Colonic mucosa (tissue), 4 donors: ENCODE data around the gene INO80C. TPM values are rescaled to one million over a fixed set of nuclear protein-coding genes. Genes with fewer than 3 reads are reported as not detected.
A peak's percentile ranks its signal among the peaks of the same experiment; 100 is the strongest.
"Not testable (repeated sequence)": the region's sequence is repeated elsewhere in the genome, so short reads cannot be mapped to it uniquely, and the experiment has no call there.

ENCODE experiments used
- DNase-seq: peaks from one replicate; pipeline ENCODE4 v3.0.0-alpha.2; 2020
- H3K27ac ChIP-seq: fragments of 200-600 bp; one replicate; pipeline ENCODE4 v1.8.0; 2021
- H3K27me3 ChIP-seq: fragments of 200-600 bp; one replicate; pipeline ENCODE4 v1.8.0; 2021
- H3K36me3 ChIP-seq: fragments of 200-600 bp; one replicate; pipeline ENCODE4 v1.8.0; 2021
- H3K4me1 ChIP-seq: fragments of 200-600 bp; one replicate; pipeline ENCODE4 v1.8.0; 2021; ENCODE audit warnings: mild to moderate bottlenecking
- H3K4me3 ChIP-seq: fragments of 200-600 bp; one replicate; pipeline ENCODE4 v1.8.0; 2021
- H3K9ac ChIP-seq, 2 donors: one replicate each; pipeline ENCODE4 v1.7.0; 2013; ENCODE audit warnings: control low read depth in 2 of 2, low read depth in 2 of 2, low read length in 2 of 2
- H3K9me3 ChIP-seq: fragments of 200-600 bp; one replicate; pipeline ENCODE4 v1.8.0; 2021
- intact Hi-C: fragments of 100-400 bp; cut with DNase I; formaldehyde crosslinking; loops from one replicate; pipeline ENCODE4 v1.14.1; 2022
- total RNA-seq, 2 donors: library from RNA; stranded (reverse); fragmentation: NEBNext Ultra II Directional in 1 of 2; extraction: Animal tissue kit (Norgen Biotek cat#: 25700) in 1 of 2; gene quantifications; one replicate each; pipeline ENCODE4 v1.2.1, GENCODE V29; 2021
- TF ChIP-seq, protein P1 (sequence below): fragments of 200-600 bp; IDR thresholded peaks from one replicate; pipeline ENCODE4 v1.8.0; 2022; ENCODE audit warnings: antibody characterized with exemption, mild to moderate bottlenecking
- donor health status: healthy.
- donor health status: DM: no; HTN: no; CAD: no.
- donor health status: DM: no; HTN: no; CAD: no.

INO80C gene
- total RNA-seq, 2 donors from 2014 or later = 31.0 to 32.1 TPM

DNA sequence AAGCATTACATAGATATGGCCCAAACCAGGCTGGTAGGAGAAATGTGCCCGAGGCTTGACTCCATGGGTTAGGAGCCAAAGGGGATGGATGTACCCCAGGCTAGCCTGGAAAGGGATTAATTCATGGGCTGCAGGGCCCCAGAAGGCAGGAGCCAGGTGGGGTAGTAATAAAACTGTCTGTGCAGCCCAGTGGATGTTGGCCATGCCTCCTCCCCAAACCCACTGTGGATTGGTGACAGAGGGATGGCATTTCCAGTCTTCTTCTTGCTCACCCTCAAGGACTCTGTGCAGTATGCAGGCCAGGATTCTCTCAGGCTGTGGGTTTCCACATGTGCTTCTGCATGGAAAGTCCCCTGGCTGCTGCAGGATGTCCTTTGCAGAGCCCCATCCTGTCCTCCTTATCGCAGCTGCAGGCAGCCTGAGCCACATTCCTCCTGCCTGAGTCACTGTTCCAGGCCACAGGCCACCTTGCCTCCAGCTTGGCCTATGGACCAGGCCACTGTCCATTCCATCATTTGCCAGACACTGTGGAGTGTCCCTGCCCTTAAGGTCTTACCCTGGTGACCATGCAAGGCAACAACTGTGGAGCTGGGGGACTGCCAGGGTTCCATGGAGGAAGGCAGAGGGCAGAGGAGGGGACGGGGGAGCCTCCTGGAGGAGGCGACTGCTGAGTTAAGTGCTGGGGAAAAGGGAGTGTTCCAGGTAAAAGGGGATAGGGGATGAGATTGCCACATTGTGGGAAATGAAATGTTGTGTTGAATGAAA lies 38.9 kb downstream of the INO80C start:
- DNase-seq = peak; percentile 76

DNA sequence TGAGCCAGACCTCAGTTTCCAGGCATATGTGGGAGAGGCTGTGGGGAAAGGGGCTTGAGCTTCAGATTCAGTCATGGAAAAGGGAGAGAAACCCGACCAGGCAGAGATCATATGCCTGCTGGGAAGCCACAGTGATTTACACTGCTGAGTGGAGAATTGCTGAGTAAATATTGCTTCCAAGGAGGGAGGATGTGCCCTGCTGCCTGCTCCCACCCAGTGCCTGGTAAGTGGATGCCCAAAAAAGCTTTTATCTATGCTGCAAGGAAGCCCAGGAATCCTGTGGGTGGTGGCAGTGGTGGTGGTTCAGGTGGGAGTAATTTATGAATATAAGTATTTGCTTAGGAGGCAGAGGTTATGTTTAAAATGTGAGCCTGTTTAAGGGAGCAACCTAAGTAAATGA lies 39.5 kb downstream of the INO80C start:
- H3K9me3 ChIP-seq = no peaks in the 10 kb centered on the region
- H3K4me1 ChIP-seq = no peaks in the 10 kb centered on the region
- no peaks in the 10 kb centered on the region for H3K27me3 ChIP-seq
- no peaks in the 10 kb centered on the region for H3K36me3 ChIP-seq
- no peak overlapping the region for H3K4me3 ChIP-seq
- intact Hi-C loops = no loop called here
- no peak for DNase-seq
- TF ChIP-seq, protein P1, sequence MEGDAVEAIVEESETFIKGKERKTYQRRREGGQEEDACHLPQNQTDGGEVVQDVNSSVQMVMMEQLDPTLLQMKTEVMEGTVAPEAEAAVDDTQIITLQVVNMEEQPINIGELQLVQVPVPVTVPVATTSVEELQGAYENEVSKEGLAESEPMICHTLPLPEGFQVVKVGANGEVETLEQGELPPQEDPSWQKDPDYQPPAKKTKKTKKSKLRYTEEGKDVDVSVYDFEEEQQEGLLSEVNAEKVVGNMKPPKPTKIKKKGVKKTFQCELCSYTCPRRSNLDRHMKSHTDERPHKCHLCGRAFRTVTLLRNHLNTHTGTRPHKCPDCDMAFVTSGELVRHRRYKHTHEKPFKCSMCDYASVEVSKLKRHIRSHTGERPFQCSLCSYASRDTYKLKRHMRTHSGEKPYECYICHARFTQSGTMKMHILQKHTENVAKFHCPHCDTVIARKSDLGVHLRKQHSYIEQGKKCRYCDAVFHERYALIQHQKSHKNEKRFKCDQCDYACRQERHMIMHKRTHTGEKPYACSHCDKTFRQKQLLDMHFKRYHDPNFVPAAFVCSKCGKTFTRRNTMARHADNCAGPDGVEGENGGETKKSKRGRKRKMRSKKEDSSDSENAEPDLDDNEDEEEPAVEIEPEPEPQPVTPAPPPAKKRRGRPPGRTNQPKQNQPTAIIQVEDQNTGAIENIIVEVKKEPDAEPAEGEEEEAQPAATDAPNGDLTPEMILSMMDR = no peak
- H3K27ac ChIP-seq = peak overlapping the region; percentile 35
- H3K9ac ChIP-seq = peak overlapping the region in 1 of 2 donors; percentile 18

More for the DNA sequence above, 38.9 kb downstream of the INO80C start:
- H3K4me1 ChIP-seq = no peaks in the 10 kb centered on the region
- no peaks in the 10 kb centered on the region for H3K36me3 ChIP-seq
- no peak overlapping the region for H3K9ac ChIP-seq
- no peaks in the 10 kb centered on the region for H3K27me3 ChIP-seq
- H3K4me3 ChIP-seq = no peak overlapping the region
- TF ChIP-seq, protein P1 = no peak
- no peaks in the 10 kb centered on the region for H3K9me3 ChIP-seq
- H3K27ac ChIP-seq = peak overlapping the region; percentile 35
- intact Hi-C loops = no loop called here

DNA sequence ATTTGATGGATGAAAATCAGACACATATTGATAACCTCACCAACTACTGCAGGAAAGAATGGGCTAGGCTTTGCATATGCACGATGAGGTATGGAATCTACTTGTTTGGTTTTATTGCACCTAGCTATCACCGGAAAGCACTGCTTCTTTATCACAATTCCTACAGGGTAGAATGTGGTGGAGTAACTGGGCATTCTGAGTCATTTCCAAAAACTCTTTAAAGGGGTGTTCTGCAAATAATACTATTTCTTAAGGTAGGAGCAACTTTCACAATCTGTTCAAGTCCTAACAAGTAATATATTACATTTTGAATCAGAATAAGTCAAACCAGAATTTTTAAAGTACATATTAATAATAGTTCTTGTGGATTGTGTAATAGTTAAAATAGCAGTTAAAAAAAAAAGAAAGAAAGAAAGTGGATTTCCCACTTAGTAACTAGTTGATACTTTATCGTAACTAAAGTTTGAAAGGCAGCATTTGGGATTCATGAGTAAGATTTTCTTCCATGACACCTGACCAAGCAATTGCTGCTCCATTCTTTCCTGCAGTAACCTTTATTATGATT lies 40.5 kb downstream of the INO80C start:
- Histone ChIP-seq H3K27ac (no peak overlapping the region), H3K9ac (no peak overlapping the region), H3K4me1 (no peaks in the 10 kb centered on the region), H3K9me3 (no peaks in the 10 kb centered on the region), H3K36me3 (no peaks in the 10 kb centered on the region), H3K27me3 (no peaks in the 10 kb centered on the region), H3K4me3 (no peak overlapping the region)
- intact Hi-C loops = no loop called here
- DNase-seq = no peak
- TF ChIP-seq, protein P1 = no peak

DNA sequence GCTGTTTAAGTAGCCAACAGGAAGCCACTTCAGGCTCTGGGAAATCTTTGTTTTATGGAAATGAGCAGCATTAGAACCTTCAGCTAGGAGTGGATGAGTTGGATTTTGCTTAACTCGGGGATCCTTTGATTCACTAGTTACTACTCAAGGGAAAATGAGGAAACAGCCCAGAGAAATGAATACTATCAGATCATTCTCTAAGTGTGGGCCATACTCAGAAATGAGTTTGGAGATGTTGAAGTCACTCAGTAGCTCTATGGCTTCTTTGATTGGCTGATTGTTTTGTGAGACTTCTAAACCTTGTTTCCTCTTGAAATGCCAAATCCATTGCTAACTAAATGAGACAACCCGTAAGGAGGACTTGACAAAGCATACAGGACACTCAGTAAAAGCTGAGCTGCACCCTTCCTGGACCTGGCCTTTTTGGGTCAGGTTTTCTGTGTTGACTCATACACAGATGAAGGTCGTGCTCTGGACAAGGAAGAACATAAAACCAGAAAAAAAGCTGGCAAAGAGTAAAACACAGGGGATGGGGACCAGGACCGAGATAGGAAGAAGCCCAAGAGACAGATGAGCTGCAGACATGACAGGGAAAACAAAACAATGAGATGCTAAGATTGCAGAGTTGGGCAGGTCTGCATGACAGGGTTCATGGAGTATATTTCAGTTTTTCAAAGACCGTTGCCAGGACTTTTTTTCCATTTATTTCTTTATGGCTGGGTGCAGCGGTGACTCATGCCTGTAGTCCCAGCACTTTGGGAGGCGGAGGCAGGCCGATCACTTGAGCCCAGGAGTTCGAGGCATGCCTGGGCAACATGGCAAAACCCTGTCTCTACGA lies 41.6 kb downstream of the INO80C start:
- intact Hi-C loops = no loop called here
- H3K27ac ChIP-seq = peak overlapping the region; percentile 13
- H3K4me1 ChIP-seq = no peaks in the 10 kb centered on the region
- TF ChIP-seq, protein P1 = no peak
- no peaks in the 10 kb centered on the region for H3K27me3 ChIP-seq
- H3K36me3 ChIP-seq = no peaks in the 10 kb centered on the region
- no peaks in the 10 kb centered on the region for H3K9me3 ChIP-seq
- peak; percentile 69 for DNase-seq
- H3K9ac ChIP-seq = no peak overlapping the region
- no peak overlapping the region for H3K4me3 ChIP-seq

DNA sequence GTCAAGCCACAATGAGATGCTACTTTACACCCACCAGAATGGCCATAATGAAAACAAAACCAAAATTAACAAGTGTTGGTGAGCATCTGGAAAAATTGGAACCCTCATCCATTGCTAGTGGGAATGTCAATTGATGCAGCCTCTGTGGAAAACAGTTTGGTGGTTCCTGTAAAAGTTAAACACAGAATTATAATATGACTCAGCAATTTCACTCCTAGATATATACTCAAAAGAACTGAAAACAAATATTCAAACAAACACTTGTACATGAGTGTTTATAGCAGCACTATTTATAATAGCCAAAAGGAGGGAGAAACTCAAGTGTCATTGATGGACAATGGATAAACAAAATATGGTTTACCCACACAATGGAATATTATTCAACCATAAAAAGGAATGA lies 43.0 kb downstream of the INO80C start:
- H3K27ac ChIP-seq = no peak overlapping the region
- no peaks in the 10 kb centered on the region for H3K4me1 ChIP-seq
- no peaks in the 10 kb centered on the region for H3K36me3 ChIP-seq
- TF ChIP-seq, protein P1 = no peak
- no peaks in the 10 kb centered on the region for H3K27me3 ChIP-seq
- no peak for DNase-seq
- no peaks in the 10 kb centered on the region for H3K9me3 ChIP-seq
- H3K9ac ChIP-seq = no peak overlapping the region
- no peak overlapping the region for H3K4me3 ChIP-seq
- intact Hi-C loops = no loop called here

DNA sequence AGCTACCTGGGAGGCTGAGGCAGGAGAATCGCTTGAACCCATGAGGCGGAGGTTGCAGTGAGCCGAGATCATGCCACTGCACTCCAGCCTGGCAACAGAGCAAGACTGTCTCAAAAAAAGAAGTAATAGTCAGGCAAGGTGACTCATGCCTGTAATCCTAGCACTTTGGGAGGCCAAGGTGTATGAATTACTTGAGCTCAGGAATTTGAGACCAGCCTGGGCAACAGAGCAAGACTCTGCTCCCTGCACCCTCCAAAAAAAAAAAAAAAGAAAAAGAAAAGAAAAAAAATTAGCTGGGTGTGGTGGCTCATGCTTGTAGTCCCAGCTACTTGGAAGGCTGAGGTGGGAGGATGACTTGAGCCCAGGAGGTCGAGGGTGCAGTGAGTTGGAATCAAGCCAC lies 44.7 kb downstream of the INO80C start:
- not testable (repeated sequence) for DNase-seq

More for the DNA sequence above, 44.7 kb downstream of the INO80C start:
- H3K36me3 ChIP-seq, H3K4me1 ChIP-seq, H3K4me3 ChIP-seq, intact Hi-C loops, H3K9ac ChIP-seq, H3K9me3 ChIP-seq, H3K27me3 ChIP-seq, H3K27ac ChIP-seq: not testable (repeated sequence)
